Measurements from ENCODE around the gene RETREG3. TPM values are rescaled to one million over a fixed set of nuclear protein-coding genes. Genes with fewer than 3 reads are reported as not detected.

Gene RETREG3
- total and polyA plus RNA-seq, 2 of the 4 experiments (the other 2 are of a cell fraction), result 18.1 to 44.1 TPM

- no peak for TF ChIP-seq MXI1 (IDR thresholded peaks at IDR 0.05; ENCODE audit: borderline replicate concordance, low read depth, low read length)
These were observed 71.9 kb downstream of the RETREG3 start (continued) for GRCh38 chr17:42537156-42537805.

DNA sequence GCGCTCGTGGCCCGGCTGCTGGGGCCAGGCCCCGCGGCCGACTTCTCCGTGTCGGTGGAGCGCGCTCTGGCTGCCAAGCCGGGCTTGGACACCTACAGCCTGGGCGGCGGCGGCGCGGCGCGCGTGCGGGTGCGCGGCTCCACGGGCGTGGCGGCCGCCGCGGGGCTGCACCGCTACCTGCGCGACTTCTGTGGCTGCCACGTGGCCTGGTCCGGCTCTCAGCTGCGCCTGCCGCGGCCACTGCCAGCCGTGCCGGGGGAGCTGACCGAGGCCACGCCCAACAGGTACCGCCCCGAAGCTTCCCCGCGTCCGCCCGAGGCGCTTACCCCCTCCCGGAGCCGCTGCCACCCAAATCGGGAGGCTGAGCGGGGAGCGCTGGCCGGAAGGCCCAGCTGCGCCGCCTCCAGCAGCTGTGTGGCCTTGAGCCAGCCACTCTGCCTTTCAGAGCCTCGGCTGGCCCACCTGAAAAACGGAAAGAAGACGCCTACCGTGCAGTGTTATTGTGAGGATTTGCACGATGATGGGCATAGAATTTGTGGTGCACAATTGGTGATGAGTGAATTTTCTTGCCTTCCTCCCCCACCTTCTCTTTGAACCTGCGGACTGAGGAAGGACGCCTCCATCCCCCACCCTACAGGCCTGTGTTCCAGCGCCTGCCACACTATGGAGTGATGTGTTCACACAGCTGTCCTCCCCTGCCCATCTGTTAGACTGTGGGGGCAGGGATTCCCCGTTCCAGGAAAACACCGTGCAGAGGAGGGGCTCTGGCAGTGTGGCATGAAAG lies 72.6 kb downstream of the RETREG3 start:
- Histone ChIP-seq H2BK120ac (ENCODE audit: low read depth, low read length) (peak overlapping the region; percentile 69), H3K79me1 (ENCODE audit: low read depth in 1 of 2, low read length in 2 of 2) (peaks cover 16 to 32% of the 10 kb centered on the region in 2 experiments), H3K4me1 (ENCODE audit: control insufficient read depth, insufficient read depth, low read length) (peaks cover 12% of the 10 kb centered on the region), H2BK15ac (ENCODE audit: low read depth, low read length) (0 out of 3 replicates have a peak overlapping the region, but pooled peaks have one; percentile 7), H2AK5ac (ENCODE audit: low read depth, low read length) (peak overlapping the region; percentile 93), H3K36me3 (ENCODE audit: control insufficient read depth, insufficient read depth, low read length) (peaks cover 26% of the 10 kb centered on the region), H3K27ac (ENCODE audit: insufficient read depth, low read length) (peak overlapping the region; percentile 55), H4K20me1 (ENCODE audit: insufficient read depth, low read length) (peaks cover 9% of the 10 kb centered on the region; the same call in 1 of the 2 replicates), H3K14ac (replicated peaks; ENCODE audit: low read depth, low read length) (peak overlapping the region; percentile 96), H3K9ac (ENCODE audit: low read depth, low read length) (peak overlapping the region; percentile 81), H3K9me1 (ENCODE audit: insufficient read depth, low read length) (peaks cover 25% of the 10 kb centered on the region), H2BK20ac (ENCODE audit: low read depth, low read length) (peak overlapping the region; percentile 17; the same call in 1 of the 2 replicates), H4K8ac (ENCODE audit: low read depth in 2 of 2, low read length in 2 of 2) (peak overlapping the region; percentile 72 to 95), H3K23ac (ENCODE audit: low read depth, low read length) (peak overlapping the region; percentile 92), H3K9me3 (ENCODE audit: control insufficient read depth, insufficient read depth, low read length) (no peaks in the 10 kb centered on the region), H4K91ac (ENCODE audit: insufficient read depth, low read depth, low read length) (peak overlapping the region; percentile 98), H3K4ac (ENCODE audit: low read depth, low read length) (peak overlapping the region; percentile 97), H2AK9ac (replicated peaks; ENCODE audit: low read depth, low read length, poor library complexity) (peak overlapping the region; percentile 99), H3K4me3 (ENCODE audit: insufficient read depth, low read depth, low read length) (peak overlapping the region; percentile 53), H4K5ac (ENCODE audit: low read depth, low read length) (peak overlapping the region; percentile 31), H2AFZ (replicated peaks; ENCODE audit: low read length, poor library complexity) (peak overlapping the region; percentile 90), H2BK5ac (ENCODE audit: low read depth, low read length, poor library complexity, severe bottlenecking) (peak overlapping the region; percentile 63), H3K4me2 (ENCODE audit: low read depth, low read length) (peak overlapping the region; percentile 90), H3K18ac (ENCODE audit: low read depth, low read length) (peak overlapping the region; percentile 19), H3K56ac (ENCODE audit: extremely low read depth, insufficient read depth, low read length) (peak overlapping the region; percentile 63), H3K27me3 (ENCODE audit: control insufficient read depth, insufficient read depth, low read length) (no peaks in the 10 kb centered on the region)
- BruUV-seq (replicated peaks), result no TSS peak
- peak; percentile 7; the same call in 1 of the 2 replicates for TF ChIP-seq POLR2A (IDR thresholded peaks at IDR 0.05; ENCODE audit: low read depth, low read length)
- no peak for TF ChIP-seq RCOR1 (IDR thresholded peaks at IDR 0.05; ENCODE audit: insufficient replicate concordance, low read length)
- peak; percentile 69; the same call in 1 of the 2 replicates for TF ChIP-seq MAZ (IDR thresholded peaks at IDR 0.05; ENCODE audit: borderline replicate concordance, low read depth, low read length)
- TF ChIP-seq, protein P1, sequence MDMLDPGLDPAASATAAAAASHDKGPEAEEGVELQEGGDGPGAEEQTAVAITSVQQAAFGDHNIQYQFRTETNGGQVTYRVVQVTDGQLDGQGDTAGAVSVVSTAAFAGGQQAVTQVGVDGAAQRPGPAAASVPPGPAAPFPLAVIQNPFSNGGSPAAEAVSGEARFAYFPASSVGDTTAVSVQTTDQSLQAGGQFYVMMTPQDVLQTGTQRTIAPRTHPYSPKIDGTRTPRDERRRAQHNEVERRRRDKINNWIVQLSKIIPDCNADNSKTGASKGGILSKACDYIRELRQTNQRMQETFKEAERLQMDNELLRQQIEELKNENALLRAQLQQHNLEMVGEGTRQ (IDR thresholded peaks at IDR 0.05; ENCODE audit: low read depth, low read length), result no peak; the same call in 1 of the 2 replicates
- TF ChIP-seq MXI1 (IDR thresholded peaks at IDR 0.05; ENCODE audit: borderline replicate concordance, low read depth, low read length), result peak; percentile 83
- TF ChIP-seq RFX5 (IDR thresholded peaks at IDR 0.05; ENCODE audit: low read depth, low read length), result no peak
- no peak for TF ChIP-seq RAD21 (IDR thresholded peaks at IDR 0.05; ENCODE audit: low read length)
- 0% methylated on average over 41 of the region's 65 CpGs; no CpG with 5 or more reads in 1 of the 2 experiments for WGBS, 2 experiments (ENCODE audit: extremely low coverage in 2 of 2, insufficient read length in 1 of 2)
- POLR2A ChIA-PET (ENCODE audit: unreplicated experiment), result interaction anchor here (1.6 to 1.8 kb wide), 3 partner anchors 16 to 116 kb away, joined by 4 to 6 read pairs (median 4); partner anchors contain the start of gene CAVIN1
- in situ Hi-C loops (cut with MboI; ENCODE audit: low sequenced_read_pairs), result no loop called here
- CTCF ChIA-PET, result interaction anchor here (0.6 to 1.8 kb wide), 3 partner anchors 9 to 572 kb away, joined by 3 to 6 read pairs (median 3); no protein-coding TSS in a partner anchor
- dilution Hi-C loops (cut with HindIII; ENCODE audit: low sequenced_read_pairs, unreplicated experiment), result no loop called here
- ATAC-seq (ENCODE audit: low read depth), result peak; percentile 84
- intact Hi-C loops (cut with micrococcal nuclease), result no loop called here
- peak; percentile 78 for DNase-seq

Measured in IMR-90 (cell line).